ENCODE results near the gene SNX1.

SNX1 gene

GRCh38 chr15:64089543-64090280, 6.1 kb upstream of the SNX1 start:
- no peak for DNase-seq (ENCODE audit: low spot score)
- no peak for TF ChIP-seq CTCF (IDR thresholded peaks at IDR 0.05)
- peak overlapping the region in 1 of 2 donors; percentile 55 for H3K27ac ChIP-seq
- no peak overlapping the region for H3K4me3 ChIP-seq

GRCh38 chr15:64090527-64090926, 5.3 kb upstream of the SNX1 start:
- no peak for DNase-seq (ENCODE audit: low spot score)
- H3K4me3 ChIP-seq = no peak overlapping the region
- peak overlapping the region in 1 of 2 donors; percentile 0 for H3K27ac ChIP-seq
- TF ChIP-seq CTCF (IDR thresholded peaks at IDR 0.05) = no peak

- TF ChIP-seq CTCF (IDR thresholded peaks at IDR 0.05) = no peak
- DNase-seq (ENCODE audit: low spot score) = no peak
- Histone ChIP-seq H3K27ac (no peak overlapping the region), H3K4me3 (peak overlapping the region; percentile 82)
Measured at GRCh38 chr15:64092075-64092820, 3.5 kb upstream of the SNX1 start.

- Histone ChIP-seq H3K27ac (peak overlapping the region; percentile 90 to 91), H3K4me3 (peak overlapping the region; percentile 82)
- DNase-seq (ENCODE audit: low spot score) = no peak
- no peak for TF ChIP-seq CTCF (IDR thresholded peaks at IDR 0.05)
Measured at GRCh38 chr15:64092864-64093626, 2.7 kb upstream of the SNX1 start.

GRCh38 chr15:64093627-64094417, 2.0 kb upstream of the SNX1 start, which contains the start of gene CIAO2A:
Gene CIAO2A (minus strand): TSS chr15:64093838. CDS start chr15:64093768, 70 bp downstream.
- H3K4me3 ChIP-seq = peak within 1 kb of the TSS; percentile 82
- H3K27ac ChIP-seq = peak within 1 kb of the TSS; percentile 90 to 91
- no peak for TF ChIP-seq CTCF (IDR thresholded peaks at IDR 0.05)
- DNase-seq (ENCODE audit: low spot score) = peak; percentile 96

- H3K27ac ChIP-seq = peak overlapping the region; percentile 78 to 90
- DNase-seq (ENCODE audit: low spot score) = no peak
- TF ChIP-seq CTCF (IDR thresholded peaks at IDR 0.05) = no peak
- H3K4me3 ChIP-seq = peak overlapping the region; percentile 82
Measured at GRCh38 chr15:64095431-64095794, 369 bp upstream of the SNX1 start.

Measured in coronary artery (tissue), 2 donors.